ENCODE measurements around the gene SSH2.
"Not testable (repeated sequence)": the region's sequence is repeated elsewhere in the genome, so short reads cannot be mapped to it uniquely, and the experiment has no call there.

Gene SSH2

GRCh38 chr17:29652976-29653375 lies 277.1 kb downstream of the SSH2 start:
- no peak overlapping the region for H3K27ac ChIP-seq (ENCODE audit: extremely low read depth, low read depth, low read length)

GRCh38 chr17:29651913-29652312 lies 278.1 kb downstream of the SSH2 start:
- POLR2A ChIA-PET; CTCF ChIA-PET; H3K4me3 ChIP-seq (ENCODE audit: low read depth, low read length); H3K36me3 ChIP-seq (ENCODE audit: control insufficient read depth in 2 of 2, insufficient read depth in 1 of 2, low read length in 2 of 2); H3K4me1 ChIP-seq (ENCODE audit: control insufficient read depth, insufficient read depth, low read length); H3K9me3 ChIP-seq (ENCODE audit: control insufficient read depth, insufficient read depth, low read depth, low read length); H3K27ac ChIP-seq (ENCODE audit: extremely low read depth, low read depth, low read length): not testable (repeated sequence)

More at GRCh38 chr17:29652976-29653375, 277.1 kb downstream of the SSH2 start:
- TF ChIP-seq ZNF155 (tag by site-specific recombination; IDR thresholded peaks at IDR 0.05) (no peak), ZNF19 (tag by site-specific recombination; IDR thresholded peaks at IDR 0.05; ENCODE audit: low read depth) (no peak), SP7 (tag by site-specific recombination; IDR thresholded peaks at IDR 0.05) (no peak), TRIM28 (IDR thresholded peaks at IDR 0.05; ENCODE audit: borderline replicate concordance, low read length) (no peak)
- Histone ChIP-seq H3K4me3 (ENCODE audit: low read depth, low read length) (no peak overlapping the region), H3K4me1 (ENCODE audit: control insufficient read depth, insufficient read depth, low read length) (no peaks in the 10 kb centered on the region), H3K9me3 (ENCODE audit: control insufficient read depth, insufficient read depth, low read depth, low read length) (no peaks in the 10 kb centered on the region), H3K36me3 (ENCODE audit: control insufficient read depth in 2 of 2, insufficient read depth in 1 of 2, low read length in 2 of 2) (peaks cover 0 to 6% of the 10 kb centered on the region in 2 experiments; a peak in 2 of 3 replicates)
- ChIA-PET CTCF (interaction anchor here (0.6 to 1.3 kb wide), 4 partner anchors 13 to 666 kb away, joined by 3 to 7 read pairs (median 4); no protein-coding TSS in a partner anchor), POLR2A (no interaction called here)

GRCh38 chr17:29650396-29650795 lies 279.6 kb downstream of the SSH2 start:
- Histone ChIP-seq H3K4me3 (ENCODE audit: low read depth, low read length) (no peak overlapping the region), H3K36me3 (ENCODE audit: control insufficient read depth in 2 of 2, insufficient read depth in 1 of 2, low read length in 2 of 2) (peaks cover 5 to 7% of the 10 kb centered on the region in 2 experiments; a peak in 2 of 3 replicates), H3K4me1 (ENCODE audit: control insufficient read depth, insufficient read depth, low read length) (no peaks in the 10 kb centered on the region), H3K27ac (ENCODE audit: extremely low read depth, low read depth, low read length) (no peak overlapping the region), H3K9me3 (ENCODE audit: control insufficient read depth, insufficient read depth, low read depth, low read length) (no peaks in the 10 kb centered on the region)
- CTCF ChIA-PET, result no interaction called here
- no peak for TF ChIP-seq ZNF580 (tag by site-specific recombination; IDR thresholded peaks at IDR 0.05)
- TF ChIP-seq ZNF558 (tag by site-specific recombination; IDR thresholded peaks at IDR 0.05), result no peak
- no peak for TF ChIP-seq KLF16 (tag by site-specific recombination; IDR thresholded peaks at IDR 0.05)
- no peak for TF ChIP-seq ZNF660 (tag by site-specific recombination; IDR thresholded peaks at IDR 0.05)
- TF ChIP-seq ZNF488 (tag by site-specific recombination; IDR thresholded peaks at IDR 0.05), result no peak
- TF ChIP-seq ZNF76 (tag by site-specific recombination; IDR thresholded peaks at IDR 0.05; ENCODE audit: borderline replicate concordance, low read depth), result no peak
- TF ChIP-seq ZNF18 (tag by site-specific recombination; IDR thresholded peaks at IDR 0.05), result no peak
- TF ChIP-seq ZNF211 (tag by site-specific recombination; IDR thresholded peaks at IDR 0.05; ENCODE audit: low read depth), result no peak
- TF ChIP-seq ZNF274 (IDR thresholded peaks at IDR 0.05; ENCODE audit: low read length), result no peak
- no peak for TF ChIP-seq ZNF274 (tag by site-specific recombination; IDR thresholded peaks at IDR 0.05; ENCODE audit: borderline replicate concordance)
- no peak for TF ChIP-seq ZNF692 (tag by site-specific recombination; IDR thresholded peaks at IDR 0.05)
- no peak for TF ChIP-seq ZNF514 (tag by site-specific recombination; IDR thresholded peaks at IDR 0.05)
- TF ChIP-seq ZBTB11 (tag by site-specific recombination; conservative IDR thresholded peaks at IDR 0.05; ENCODE audit: low read depth), result no peak
- no peak for TF ChIP-seq MZF1 (tag by site-specific recombination; IDR thresholded peaks at IDR 0.05; ENCODE audit: borderline replicate concordance)
- no peak for TF ChIP-seq ZNF792 (tag by site-specific recombination; IDR thresholded peaks at IDR 0.05)
- TF ChIP-seq ZNF2 (tag by site-specific recombination; IDR thresholded peaks at IDR 0.05), result no peak
- TF ChIP-seq ZNF16 (tag by site-specific recombination; IDR thresholded peaks at IDR 0.05; ENCODE audit: low read depth), result no peak
- TF ChIP-seq ZNF501 (tag by site-specific recombination; IDR thresholded peaks at IDR 0.05), result no peak
- no peak for TF ChIP-seq OSR2 (tag by site-specific recombination; IDR thresholded peaks at IDR 0.05)
- no peak for TF ChIP-seq ZNF114 (tag by site-specific recombination; IDR thresholded peaks at IDR 0.05)
- TF ChIP-seq MYNN (tag by site-specific recombination; IDR thresholded peaks at IDR 0.05; ENCODE audit: borderline replicate concordance), result no peak
- POLR2A ChIA-PET, result no interaction called here

Data from HEK293 (cell line).